GM12872 (cell line): Measurements from ENCODE around the gene TRPM2.

Source experiments
- CTCF ChIP-seq: IDR thresholded peaks from 3 replicates; pipeline ENCODE4 v1.5.1; 2011; ENCODE audit warnings: low read depth, mild to moderate bottlenecking, low read length, moderate library complexity; ENCODE audit not compliant: insufficient read depth

The TRPM2 gene

GRCh38 chr21:44459712-44460440 lies 106.5 kb downstream of the TRPM2 start:
- no peak for TF ChIP-seq CTCF

DNA sequence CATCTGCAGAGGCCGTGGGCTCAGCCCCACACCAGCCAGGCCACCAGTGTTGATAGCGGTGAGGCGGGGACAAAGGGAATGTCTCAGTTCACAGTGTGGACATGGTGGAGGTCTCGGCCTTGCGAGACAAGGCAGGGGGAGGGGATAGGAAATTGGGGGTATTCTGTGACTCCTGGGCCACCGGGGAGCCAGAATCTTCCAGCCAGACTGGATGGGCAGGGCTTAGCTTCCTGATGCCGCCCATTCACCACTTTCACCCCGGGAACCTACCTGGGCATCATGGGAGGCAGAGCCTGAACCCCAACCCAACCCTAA lies 107.0 kb downstream of the TRPM2 start:
- TF ChIP-seq CTCF = no peak

- no peak for TF ChIP-seq CTCF
Observed at GRCh38 chr21:44461005-44461404, 107.6 kb downstream of the TRPM2 start.

DNA sequence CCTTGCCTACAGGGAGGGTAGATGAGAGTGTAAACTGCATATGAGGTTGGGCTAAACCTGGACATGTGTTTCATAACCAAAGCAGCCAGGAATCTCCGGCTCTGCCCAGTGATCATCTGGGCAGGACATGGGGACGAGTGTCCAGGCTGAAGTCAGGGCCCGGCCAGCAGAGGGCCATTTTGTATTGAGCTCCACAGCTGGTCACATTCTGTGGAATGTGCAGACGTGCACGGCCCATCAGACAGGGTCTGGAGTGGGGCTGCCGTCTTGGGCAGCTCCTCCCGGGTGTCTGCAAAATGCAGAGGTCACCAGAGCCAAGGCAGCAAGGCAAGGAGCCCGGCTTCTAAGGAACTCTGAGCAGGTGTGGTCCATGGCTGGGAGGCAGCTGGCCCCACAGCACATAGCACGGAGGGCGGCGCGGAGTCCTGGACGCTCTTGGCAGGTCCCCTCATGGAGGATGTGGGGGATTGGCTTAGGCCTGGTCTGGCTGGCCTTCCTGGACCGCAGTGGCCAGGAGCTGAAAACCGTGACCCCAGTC lies 108.1 kb downstream of the TRPM2 start:
- no peak for TF ChIP-seq CTCF

DNA sequence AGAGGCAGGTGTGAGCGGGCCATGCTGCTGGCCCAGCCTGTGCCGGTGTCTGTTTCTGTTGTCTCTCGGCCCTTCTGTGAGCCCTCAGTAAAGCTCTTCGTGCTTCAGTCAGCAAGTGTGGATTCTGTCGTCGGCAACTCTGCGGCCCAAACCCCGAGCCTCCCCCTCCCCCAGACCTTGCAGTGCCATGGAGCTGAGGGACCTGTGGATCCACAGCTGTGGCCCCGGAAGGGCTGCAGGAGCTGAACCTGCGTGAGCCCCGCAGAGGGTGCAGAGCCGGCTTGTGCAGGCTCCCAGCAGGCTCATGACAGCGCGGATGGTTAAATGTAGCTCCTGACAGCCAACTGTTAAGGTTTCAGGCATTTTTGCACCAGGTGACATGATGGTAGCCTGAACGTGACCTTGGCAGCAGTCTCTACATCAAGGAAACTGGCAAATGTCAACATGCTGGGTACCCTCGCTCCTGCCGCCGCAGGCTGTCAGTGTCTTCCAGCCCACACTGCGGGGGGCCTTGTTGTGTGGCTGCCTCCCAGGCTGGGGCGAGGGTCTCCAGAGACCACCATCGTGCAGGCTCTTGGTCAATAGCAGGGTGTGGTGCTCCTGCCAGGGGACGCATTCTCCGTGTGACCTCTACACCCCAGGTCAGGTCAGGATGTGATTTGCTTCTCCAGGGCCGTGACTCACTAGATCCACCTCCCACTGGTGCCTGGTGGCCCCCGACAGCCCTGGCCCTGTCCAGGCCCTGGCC lies 108.8 kb downstream of the TRPM2 start:
- TF ChIP-seq CTCF = no peak

GRCh38 chr21:44462834-44463200 lies 109.4 kb downstream of the TRPM2 start:
- no peak for TF ChIP-seq CTCF

DNA sequence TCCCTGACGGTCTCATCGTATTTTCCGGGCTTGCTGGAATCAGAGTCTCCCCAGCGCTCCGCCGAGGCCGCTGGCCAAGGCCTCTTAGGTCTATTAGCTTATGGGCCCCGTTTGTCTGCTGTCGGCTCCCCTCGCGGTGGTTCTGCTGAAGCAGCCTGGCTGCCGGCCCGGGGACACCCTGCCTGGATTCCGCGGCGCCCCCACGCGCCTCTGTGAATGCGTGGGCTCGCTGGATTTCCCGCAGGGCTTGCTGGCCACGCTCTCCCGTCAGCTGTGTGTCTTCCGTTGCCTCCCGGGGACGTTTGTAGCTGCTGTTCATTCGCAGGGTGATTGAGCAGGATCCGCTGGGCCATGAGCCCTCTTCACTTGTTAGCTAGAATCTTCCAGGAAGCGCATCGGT lies 110.3 kb downstream of the TRPM2 start:
- TF ChIP-seq CTCF = no peak
